WI38 (cell line): Measurements from ENCODE around the gene COL6A2.

Experiments
- H3K4me3 ChIP-seq: 2 replicates; pipeline ENCODE4 v1.5.1; 2011; ENCODE audit warnings: low read depth, mild to moderate bottlenecking, control low read depth, low read length
- TF ChIP-seq, protein P1 (sequence below): IDR thresholded peaks from 2 replicates; pipeline ENCODE4 v1.5.1; 2012; ENCODE audit warnings: low read depth, mild to moderate bottlenecking, control low read depth, low read length

COL6A2 gene

DNA sequence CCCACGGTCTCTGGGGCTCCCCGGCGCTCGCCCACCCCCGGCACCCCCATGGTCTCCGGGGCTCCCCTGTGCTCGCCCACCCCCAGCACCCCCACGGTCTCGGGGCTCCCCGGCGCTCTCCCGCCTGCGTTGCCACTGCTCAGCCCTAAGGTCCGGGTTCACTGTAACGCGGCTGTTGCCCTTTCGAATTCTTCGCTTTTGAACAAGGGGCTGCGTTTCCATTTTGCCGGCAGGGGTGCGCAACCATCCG lies 62.7 kb downstream of the COL6A2 start:
- TF ChIP-seq, protein P1, sequence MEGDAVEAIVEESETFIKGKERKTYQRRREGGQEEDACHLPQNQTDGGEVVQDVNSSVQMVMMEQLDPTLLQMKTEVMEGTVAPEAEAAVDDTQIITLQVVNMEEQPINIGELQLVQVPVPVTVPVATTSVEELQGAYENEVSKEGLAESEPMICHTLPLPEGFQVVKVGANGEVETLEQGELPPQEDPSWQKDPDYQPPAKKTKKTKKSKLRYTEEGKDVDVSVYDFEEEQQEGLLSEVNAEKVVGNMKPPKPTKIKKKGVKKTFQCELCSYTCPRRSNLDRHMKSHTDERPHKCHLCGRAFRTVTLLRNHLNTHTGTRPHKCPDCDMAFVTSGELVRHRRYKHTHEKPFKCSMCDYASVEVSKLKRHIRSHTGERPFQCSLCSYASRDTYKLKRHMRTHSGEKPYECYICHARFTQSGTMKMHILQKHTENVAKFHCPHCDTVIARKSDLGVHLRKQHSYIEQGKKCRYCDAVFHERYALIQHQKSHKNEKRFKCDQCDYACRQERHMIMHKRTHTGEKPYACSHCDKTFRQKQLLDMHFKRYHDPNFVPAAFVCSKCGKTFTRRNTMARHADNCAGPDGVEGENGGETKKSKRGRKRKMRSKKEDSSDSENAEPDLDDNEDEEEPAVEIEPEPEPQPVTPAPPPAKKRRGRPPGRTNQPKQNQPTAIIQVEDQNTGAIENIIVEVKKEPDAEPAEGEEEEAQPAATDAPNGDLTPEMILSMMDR = no peak
- H3K4me3 ChIP-seq = no peak overlapping the region

DNA sequence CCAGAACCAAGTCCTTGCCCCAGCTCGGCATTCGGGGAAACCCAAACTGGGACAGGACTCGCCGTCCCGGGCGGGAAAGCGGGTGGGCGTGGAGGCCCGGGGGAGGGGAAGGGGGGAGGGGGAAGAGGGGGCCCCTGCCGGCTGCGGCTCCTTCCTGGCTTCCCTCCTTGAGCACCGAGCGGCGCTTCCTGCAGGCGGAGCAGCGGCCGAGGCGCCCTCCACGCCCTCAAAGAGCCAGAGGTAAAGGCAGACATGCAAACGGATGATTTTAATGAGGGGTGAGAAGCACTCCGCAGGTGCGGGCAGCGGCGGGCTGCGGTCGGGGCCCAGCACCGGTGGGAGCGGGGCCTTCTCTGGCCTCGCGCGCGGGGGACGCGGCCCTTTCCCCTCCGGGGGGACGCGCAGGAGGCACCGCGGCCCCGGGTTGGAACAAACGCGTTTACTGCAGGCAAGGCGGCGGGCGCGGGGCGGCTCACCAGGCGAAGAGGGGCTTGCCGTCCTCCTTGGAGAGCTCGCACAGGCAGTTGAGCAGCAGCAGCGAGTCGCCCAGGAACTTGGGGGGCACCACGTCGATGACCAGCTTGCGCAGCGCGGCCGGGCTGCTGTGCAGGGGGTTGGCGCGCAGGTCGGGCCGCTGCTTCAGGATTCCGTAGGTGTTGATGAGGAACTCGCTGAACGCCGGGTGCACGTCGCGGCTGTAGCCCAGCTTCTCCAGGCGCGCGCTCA lies 63.2 kb downstream of the COL6A2 start:
- no peak overlapping the region for H3K4me3 ChIP-seq
- TF ChIP-seq, protein P1 = no peak

DNA sequence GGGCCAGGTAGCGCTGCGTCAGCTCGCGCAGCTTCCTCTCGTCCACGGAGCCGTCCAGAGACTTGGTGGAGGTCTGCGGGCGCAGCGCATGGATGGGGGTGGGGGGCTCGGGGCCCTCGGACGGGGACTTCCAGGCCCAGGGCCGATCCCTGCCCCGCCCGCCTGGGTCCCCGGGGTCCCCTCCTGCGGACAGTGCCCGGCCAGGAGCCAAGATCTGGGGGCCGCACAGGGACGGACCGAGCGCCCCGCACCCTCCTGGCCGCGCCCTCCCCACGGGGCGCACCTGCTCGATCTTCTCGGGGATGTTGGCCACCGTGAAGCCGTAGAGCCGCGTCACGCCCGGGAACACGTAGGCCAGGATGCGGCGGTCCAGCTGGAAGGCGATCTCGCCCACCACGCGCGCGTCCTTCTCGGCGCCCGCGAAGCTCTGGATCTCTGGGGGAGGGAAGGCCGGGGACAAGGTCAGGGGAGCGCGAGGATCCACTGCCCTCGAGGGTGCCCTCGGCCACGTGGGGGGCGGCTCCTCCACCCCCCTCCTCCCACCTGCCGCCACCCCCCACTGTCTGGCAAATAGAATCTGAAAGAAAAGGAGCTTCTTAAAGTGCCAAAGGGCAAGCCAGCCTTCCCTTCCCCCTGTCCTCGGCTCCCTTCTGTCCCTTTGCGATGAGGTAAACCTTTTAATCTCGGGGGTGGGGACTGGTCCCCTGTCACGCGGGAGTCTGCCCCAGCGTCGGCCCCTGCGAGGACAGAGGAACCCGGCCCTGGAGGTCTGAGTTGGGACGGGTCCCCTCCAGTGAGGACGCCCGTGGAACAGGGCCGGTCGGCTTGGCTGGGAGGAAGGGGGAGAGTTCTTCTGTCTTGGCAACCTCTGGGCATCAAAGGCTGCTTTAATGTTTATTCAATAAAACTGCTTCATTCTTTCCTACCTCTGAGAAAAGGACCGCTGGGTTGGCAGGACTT lies 64.0 kb downstream of the COL6A2 start:
- H3K4me3 ChIP-seq = no peak overlapping the region
- TF ChIP-seq, protein P1 = no peak

DNA sequence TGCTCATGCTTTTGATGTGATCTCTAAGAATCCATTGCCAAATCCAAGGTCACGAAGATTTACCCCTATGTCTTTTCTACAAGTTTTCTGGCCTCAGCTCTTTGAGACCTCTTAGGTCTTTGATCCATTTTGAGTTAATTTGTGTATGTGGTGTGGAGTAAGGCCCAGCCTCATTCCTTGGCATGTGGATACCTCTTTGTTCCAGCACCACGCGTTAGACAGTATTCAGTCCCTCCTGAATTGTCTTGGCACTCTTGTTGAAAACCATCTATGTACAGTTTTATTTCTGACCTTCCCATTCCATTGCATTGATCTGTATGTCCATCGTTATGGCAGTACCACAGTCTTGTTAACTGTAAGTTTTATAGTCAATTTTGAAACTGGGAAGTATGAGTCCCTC lies 65.5 kb downstream of the COL6A2 start:
- TF ChIP-seq, protein P1 = no peak

DNA sequence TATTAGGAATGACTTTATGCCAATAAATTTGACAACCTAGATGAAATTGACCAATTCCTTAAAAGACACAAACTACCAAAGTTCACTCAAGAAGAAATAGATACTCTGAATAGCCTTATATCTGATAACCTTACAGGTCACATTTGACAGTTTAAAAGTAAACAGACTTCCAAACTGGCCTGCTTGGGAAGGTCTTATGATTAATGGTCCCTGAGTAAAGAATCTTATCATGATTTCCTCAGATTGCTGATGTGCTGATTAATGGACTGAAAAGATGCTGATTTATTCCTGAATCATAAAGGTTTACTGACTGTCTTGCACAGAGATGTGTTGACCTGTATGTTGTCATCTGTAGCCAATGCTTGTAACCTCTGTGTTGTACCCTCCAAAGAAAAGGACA lies 67.2 kb downstream of the COL6A2 start:
- no peak overlapping the region for H3K4me3 ChIP-seq
- TF ChIP-seq, protein P1 = no peak

More for the DNA sequence above, 65.5 kb downstream of the COL6A2 start:
- H3K4me3 ChIP-seq = no peak overlapping the region

DNA sequence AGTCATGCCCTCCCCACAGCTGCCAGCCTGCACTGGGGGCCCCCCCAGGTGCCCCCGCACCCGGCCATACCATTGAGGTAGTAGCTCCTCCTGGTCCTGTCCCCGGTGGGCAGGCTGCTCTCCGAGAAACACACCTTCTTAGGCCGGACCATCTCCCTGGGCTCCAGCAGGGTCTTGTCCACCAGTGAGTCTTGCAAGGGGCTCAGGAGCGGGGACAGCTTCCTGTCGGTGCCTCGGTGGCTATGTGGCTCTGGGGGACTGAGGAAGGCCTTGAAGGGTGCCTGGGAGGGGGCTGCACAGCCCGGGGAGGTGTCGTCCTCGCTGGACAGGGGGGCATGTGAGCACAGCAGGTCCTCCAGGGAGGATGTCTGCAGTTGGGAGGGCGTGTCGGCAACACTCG lies 70.3 kb downstream of the COL6A2 start:
- TF ChIP-seq, protein P1 = no peak
- no peak overlapping the region for H3K4me3 ChIP-seq
